K562 treated with DMSO at 1 percent for 48 hours (cell line): ENCODE measurements around the gene PLB1. TPM values are rescaled to one million over a fixed set of nuclear protein-coding genes. Genes with fewer than 3 reads are reported as not detected.

Source experiments
- total RNA-seq: library from RNA; unstranded; fragments of 300-600 nt; gene quantifications from 2 replicates; pipeline ENCODE4 v1.2.3, GENCODE V29; 2022; ENCODE audit warnings: low replicate concordance; ENCODE audit errors: extremely low read depth

The PLB1 gene, protein sequence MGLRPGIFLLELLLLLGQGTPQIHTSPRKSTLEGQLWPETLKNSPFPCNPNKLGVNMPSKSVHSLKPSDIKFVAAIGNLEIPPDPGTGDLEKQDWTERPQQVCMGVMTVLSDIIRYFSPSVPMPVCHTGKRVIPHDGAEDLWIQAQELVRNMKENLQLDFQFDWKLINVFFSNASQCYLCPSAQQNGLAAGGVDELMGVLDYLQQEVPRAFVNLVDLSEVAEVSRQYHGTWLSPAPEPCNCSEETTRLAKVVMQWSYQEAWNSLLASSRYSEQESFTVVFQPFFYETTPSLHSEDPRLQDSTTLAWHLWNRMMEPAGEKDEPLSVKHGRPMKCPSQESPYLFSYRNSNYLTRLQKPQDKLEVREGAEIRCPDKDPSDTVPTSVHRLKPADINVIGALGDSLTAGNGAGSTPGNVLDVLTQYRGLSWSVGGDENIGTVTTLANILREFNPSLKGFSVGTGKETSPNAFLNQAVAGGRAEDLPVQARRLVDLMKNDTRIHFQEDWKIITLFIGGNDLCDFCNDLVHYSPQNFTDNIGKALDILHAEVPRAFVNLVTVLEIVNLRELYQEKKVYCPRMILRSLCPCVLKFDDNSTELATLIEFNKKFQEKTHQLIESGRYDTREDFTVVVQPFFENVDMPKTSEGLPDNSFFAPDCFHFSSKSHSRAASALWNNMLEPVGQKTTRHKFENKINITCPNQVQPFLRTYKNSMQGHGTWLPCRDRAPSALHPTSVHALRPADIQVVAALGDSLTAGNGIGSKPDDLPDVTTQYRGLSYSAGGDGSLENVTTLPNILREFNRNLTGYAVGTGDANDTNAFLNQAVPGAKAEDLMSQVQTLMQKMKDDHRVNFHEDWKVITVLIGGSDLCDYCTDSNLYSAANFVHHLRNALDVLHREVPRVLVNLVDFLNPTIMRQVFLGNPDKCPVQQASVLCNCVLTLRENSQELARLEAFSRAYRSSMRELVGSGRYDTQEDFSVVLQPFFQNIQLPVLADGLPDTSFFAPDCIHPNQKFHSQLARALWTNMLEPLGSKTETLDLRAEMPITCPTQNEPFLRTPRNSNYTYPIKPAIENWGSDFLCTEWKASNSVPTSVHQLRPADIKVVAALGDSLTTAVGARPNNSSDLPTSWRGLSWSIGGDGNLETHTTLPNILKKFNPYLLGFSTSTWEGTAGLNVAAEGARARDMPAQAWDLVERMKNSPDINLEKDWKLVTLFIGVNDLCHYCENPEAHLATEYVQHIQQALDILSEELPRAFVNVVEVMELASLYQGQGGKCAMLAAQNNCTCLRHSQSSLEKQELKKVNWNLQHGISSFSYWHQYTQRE (N-terminal part only)
- not detected in 2 replicates for total RNA-seq

GRCh38 chr2:28495551-28496250 lies at the start of gene PLB1:
TSS of gene PLB1 (plus strand) at chr2:28496060. CDS start at chr2:28496115, 55 bp downstream.

Other genes starting within 250 kb of the PLB1 start
- not detected in 2 replicates for gene FOSL2, start 103.2 kb upstream of the PLB1 start, total RNA-seq